Stomach smooth muscle (tissue), 2 donors: Measurements from ENCODE around the gene RPS19BP1.
"Not testable (repeated sequence)": the region's sequence is repeated elsewhere in the genome, so short reads cannot be mapped to it uniquely, and the experiment has no call there.

Experiments used
- H3K27ac ChIP-seq: one replicate; pipeline ENCODE4 v1.7.0; 2013; ENCODE audit warnings: mild to moderate bottlenecking, low read length, inconsistent platforms
- H3K27me3 ChIP-seq, 2 donors: one replicate each; pipeline ENCODE4 v1.7.0; 2013; ENCODE audit warnings: low read length in 2 of 2; ENCODE audit not compliant: insufficient read depth in 2 of 2, control insufficient read depth in 1 of 2
- H3K36me3 ChIP-seq, 2 donors: one replicate each; pipeline ENCODE4 v1.7.0; 2013; ENCODE audit warnings: low read length in 2 of 2; ENCODE audit not compliant: control insufficient read depth in 2 of 2, insufficient read depth in 2 of 2
- H3K4me1 ChIP-seq: one replicate; pipeline ENCODE4 v1.7.0; 2013; ENCODE audit warnings: low read length; ENCODE audit not compliant: control insufficient read depth, insufficient read depth
- H3K4me3 ChIP-seq, 2 donors: one replicate each; pipeline ENCODE4 v1.7.0; 2013; ENCODE audit warnings: low read length in 2 of 2
- H3K9ac ChIP-seq, 2 donors: one replicate each; pipeline ENCODE4 v1.7.0; 2013; ENCODE audit warnings: low read length in 2 of 2, mild to moderate bottlenecking in 1 of 2
- H3K9me3 ChIP-seq, 2 donors: one replicate each; pipeline ENCODE4 v1.7.0; 2013; ENCODE audit warnings: low read length in 2 of 2; ENCODE audit not compliant: control insufficient read depth in 2 of 2
- donor health status: healthy.
- donor health status: Pancreatic carcinoma.

The RPS19BP1 gene

GRCh38 chr22:39511226-39511625, 21.3 kb downstream of the RPS19BP1 start:
- H3K36me3 ChIP-seq = peaks cover 58 to 63% of the 10 kb centered on the region in 2 donors
- H3K27me3 ChIP-seq = no peaks in the 10 kb centered on the region
- H3K27ac ChIP-seq = no peak overlapping the region
- H3K4me3 ChIP-seq = no peak overlapping the region
- H3K9me3 ChIP-seq = no peaks in the 10 kb centered on the region
- no peak overlapping the region for H3K9ac ChIP-seq
- H3K4me1 ChIP-seq = peaks cover 8% of the 10 kb centered on the region

DNA sequence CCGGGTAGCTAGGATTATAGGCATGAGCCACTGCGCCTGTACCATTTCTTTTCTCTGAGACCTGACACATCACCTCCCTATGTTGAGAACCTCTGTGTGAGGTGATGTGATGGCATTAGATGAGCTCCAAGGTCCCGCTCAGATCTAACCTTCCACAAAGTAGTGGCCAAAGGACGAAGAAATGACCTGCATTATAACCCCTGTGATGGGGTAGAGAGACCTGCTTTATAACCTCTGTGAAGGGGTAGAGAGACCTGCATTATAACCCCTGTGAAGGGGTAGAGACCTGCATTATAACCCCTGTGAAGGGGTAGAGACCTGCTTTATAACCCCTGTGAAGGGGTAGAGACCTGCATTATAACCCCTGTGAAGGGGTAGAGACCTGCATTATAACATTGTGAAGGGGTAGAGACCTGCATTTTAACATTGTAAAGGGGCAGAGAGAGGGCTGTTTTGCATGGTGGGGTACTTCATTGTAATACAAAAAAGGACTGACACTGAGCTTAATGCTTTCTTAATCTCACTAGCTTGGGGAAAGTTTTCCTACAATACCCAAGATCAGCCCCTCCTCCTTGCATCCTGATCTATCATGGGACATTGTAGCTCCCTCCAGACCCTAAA, 21.9 kb downstream of the RPS19BP1 start:
- no peaks in the 10 kb centered on the region for H3K9me3 ChIP-seq
- H3K36me3 ChIP-seq = peaks cover 63 to 66% of the 10 kb centered on the region in 2 donors
- no peak overlapping the region for H3K4me3 ChIP-seq
- H3K27me3 ChIP-seq = no peaks in the 10 kb centered on the region
- no peak overlapping the region for H3K27ac ChIP-seq
- H3K9ac ChIP-seq = no peak overlapping the region
- peaks cover 13% of the 10 kb centered on the region for H3K4me1 ChIP-seq

DNA sequence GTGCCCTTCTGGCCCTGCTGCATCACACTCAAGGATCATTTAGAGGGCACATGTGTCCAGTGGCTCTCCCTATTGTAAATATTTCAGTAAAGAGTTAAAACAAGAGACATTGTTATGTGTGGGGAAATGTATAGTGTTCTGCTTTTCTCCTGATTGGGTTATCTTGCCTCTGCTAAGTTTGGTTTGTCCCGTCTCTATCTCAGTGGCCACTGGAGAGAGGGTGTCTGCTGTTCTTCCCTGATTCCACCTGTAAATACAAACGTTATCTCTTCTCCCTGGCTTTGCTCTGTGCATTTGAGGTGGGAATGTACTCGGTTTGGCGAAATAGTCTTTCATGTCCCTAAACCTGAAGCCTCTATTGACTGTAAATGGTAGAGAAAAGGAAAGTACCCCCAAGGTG, 24.2 kb downstream of the RPS19BP1 start:
- peaks cover 55 to 57% of the 10 kb centered on the region in 2 donors for H3K36me3 ChIP-seq

DNA sequence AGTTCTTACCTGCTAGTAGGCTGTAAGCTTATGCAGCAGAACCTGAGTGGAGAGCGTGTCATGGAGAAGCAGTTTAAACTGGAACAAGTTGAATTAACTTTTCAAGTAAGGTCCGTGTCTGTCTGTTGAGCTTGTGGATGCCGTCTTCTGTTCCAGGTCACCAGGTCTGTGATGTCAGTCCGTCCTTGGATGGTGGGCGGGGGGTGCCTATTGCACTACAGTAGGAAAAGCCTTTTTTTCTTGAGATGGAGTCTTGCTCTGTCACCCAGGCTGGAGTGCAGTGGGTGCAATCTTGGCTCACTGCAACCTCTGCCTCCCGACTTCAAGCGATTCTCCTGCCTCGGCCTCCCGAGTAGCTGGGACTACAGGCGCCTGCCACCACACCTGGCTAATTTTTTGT, 25.5 kb downstream of the RPS19BP1 start:
- Histone ChIP-seq H3K36me3 (peaks cover 48 to 49% of the 10 kb centered on the region in 2 donors), H3K4me1 (peaks cover 25% of the 10 kb centered on the region)
- not testable (repeated sequence) for H3K9ac ChIP-seq, H3K27ac ChIP-seq, H3K9me3 ChIP-seq, H3K4me3 ChIP-seq, H3K27me3 ChIP-seq

More for the DNA sequence above, 24.2 kb downstream of the RPS19BP1 start:
- no peak overlapping the region for H3K9ac ChIP-seq
- H3K4me1 ChIP-seq = peaks cover 18% of the 10 kb centered on the region
- no peaks in the 10 kb centered on the region for H3K27me3 ChIP-seq
- no peak overlapping the region for H3K27ac ChIP-seq
- H3K4me3 ChIP-seq = no peak overlapping the region
- no peaks in the 10 kb centered on the region for H3K9me3 ChIP-seq

DNA sequence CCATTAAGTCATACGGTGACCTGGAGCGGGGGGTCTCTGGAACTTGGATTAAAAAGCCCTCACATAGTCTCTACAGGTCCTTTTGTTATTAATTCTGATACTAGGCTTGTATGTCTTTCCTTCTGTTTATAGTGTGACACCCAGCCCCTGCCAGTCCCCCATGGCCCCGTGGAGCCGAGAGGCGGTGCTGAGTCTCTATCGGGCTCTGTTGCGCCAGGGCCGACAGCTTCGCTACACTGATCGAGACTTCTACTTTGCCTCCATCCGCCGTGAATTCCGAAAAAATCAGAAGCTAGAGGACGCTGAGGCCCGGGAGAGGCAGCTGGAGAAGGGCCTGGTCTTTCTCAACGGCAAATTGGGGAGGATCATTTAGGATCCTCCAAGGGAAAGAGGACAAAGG, 28.5 kb downstream of the RPS19BP1 start:
- Histone ChIP-seq H3K36me3 (peaks cover 33 to 36% of the 10 kb centered on the region in 2 donors), H3K4me1 (peaks cover 38% of the 10 kb centered on the region), H3K27me3 (no peaks in the 10 kb centered on the region), H3K9me3 (no peaks in the 10 kb centered on the region), H3K9ac (no peak overlapping the region), H3K27ac (no peak overlapping the region), H3K4me3 (no peak overlapping the region)

DNA sequence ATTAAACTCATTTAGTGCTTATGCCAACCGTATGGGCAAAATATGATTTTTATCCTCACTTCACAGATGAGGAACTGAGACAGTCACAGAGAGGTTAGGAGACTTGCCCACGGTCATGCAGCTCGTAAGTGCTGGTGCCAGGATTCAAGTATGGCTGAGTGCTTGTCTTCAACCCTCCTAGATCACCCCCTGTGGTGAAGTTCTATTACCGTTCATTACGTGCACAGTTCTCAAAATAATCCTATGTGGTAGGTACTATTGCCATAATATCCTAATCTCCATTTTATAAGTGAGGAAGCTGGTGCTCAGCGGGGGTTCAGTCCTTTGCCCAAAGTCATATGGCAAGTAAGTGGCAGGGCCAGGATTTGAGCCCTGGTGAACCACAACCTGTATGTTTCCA, 28.9 kb downstream of the RPS19BP1 start:
- no peak overlapping the region for H3K27ac ChIP-seq
- H3K4me1 ChIP-seq = peaks cover 38% of the 10 kb centered on the region
- peak overlapping the region in 1 of 2 donors; percentile 89 for H3K9ac ChIP-seq
- H3K27me3 ChIP-seq = no peaks in the 10 kb centered on the region
- peak overlapping the region; percentile 91 to 93 for H3K4me3 ChIP-seq
- H3K36me3 ChIP-seq = peaks cover 31 to 36% of the 10 kb centered on the region in 2 donors
- H3K9me3 ChIP-seq = no peaks in the 10 kb centered on the region

DNA sequence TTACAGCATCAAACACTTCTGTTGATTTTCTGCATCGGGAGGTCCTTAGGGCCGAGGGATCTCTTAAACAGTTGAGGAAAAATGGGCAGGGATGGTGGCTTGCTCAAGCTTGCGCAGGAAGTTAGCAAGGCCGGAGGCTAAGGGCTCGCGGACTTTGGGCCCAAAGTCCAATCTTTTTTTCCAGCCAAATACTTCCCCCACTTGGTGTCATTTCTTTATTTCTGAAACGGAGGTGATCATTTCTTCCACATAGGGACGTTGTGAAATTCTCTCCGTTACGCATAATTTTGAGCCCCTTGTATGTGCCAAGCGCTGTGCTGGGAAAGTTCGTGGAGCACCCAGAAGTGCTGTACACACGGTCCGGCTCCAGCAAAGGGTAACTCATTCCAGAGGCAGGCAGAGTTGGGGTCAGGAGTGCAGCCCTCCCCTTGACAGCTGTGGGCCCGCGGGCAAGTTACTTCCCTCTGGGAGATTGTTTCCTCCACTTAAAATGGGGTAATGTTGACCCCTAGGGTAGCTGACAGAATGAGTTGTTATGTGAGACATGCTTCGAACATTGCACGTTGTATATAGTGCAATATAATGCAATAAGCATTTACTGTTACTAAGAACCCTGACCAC, 29.6 kb downstream of the RPS19BP1 start:
- Histone ChIP-seq H3K9ac (peak overlapping the region; percentile 80 to 89), H3K4me3 (peak overlapping the region; percentile 91 to 93), H3K27ac (peak overlapping the region; percentile 78), H3K9me3 (no peaks in the 10 kb centered on the region), H3K36me3 (peaks cover 24 to 28% of the 10 kb centered on the region in 2 donors), H3K27me3 (no peaks in the 10 kb centered on the region), H3K4me1 (peaks cover 38% of the 10 kb centered on the region)

- H3K9ac ChIP-seq = peak within 1 kb of the TSS; percentile 84 to 89
- peak within 1 kb of the TSS; percentile 78 for H3K27ac ChIP-seq
- peaks cover 38% of the 10 kb centered on the region for H3K4me1 ChIP-seq
- H3K4me3 ChIP-seq = peak within 1 kb of the TSS; percentile 91 to 93
- H3K9me3 ChIP-seq = no peaks in the 10 kb centered on the region
- H3K27me3 ChIP-seq = no peaks in the 10 kb centered on the region
- H3K36me3 ChIP-seq = peaks cover 22 to 25% of the 10 kb centered on the region in 2 donors
Observed at GRCh38 chr22:39502109-39502788, 30.3 kb downstream of the RPS19BP1 start, which contains the start of gene MIEF1. Gene MIEF1 (plus strand): TSS chr22:39502290. CDS start chr22:39511295, 9,005 bp downstream.

GRCh38 chr22:39501644-39502108, 30.9 kb downstream of the RPS19BP1 start:
- Histone ChIP-seq H3K4me1 (peaks cover 38% of the 10 kb centered on the region), H3K27me3 (no peaks in the 10 kb centered on the region), H3K4me3 (peak overlapping the region; percentile 91 to 93), H3K27ac (peak overlapping the region; percentile 78), H3K9me3 (no peaks in the 10 kb centered on the region), H3K9ac (peak overlapping the region; percentile 84 to 89), H3K36me3 (peaks cover 18 to 21% of the 10 kb centered on the region in 2 donors)

DNA sequence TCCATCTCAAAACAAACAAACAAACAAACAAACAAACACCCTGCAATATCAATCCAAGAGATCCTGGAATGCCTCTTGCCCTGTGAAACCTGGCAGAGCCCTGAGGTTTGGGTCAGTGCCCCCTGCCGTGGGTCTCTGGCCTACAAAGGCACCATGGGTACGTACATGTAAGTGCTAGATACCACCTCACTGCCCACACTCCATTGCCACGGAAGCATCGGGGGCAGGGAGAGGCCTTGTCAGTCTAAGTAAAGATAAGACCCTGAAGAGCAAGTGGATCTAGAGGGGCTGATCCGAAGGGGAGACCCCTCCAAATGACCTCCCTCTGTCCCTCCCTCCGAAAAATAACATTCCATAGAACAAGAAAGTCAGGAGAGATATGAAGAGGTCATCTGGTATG, 32.4 kb downstream of the RPS19BP1 start:
- peaks cover 8% of the 10 kb centered on the region in 2 donors for H3K36me3 ChIP-seq
- H3K4me3 ChIP-seq = no peak overlapping the region
- no peaks in the 10 kb centered on the region for H3K9me3 ChIP-seq
- H3K9ac ChIP-seq = no peak overlapping the region
- H3K27me3 ChIP-seq = no peaks in the 10 kb centered on the region
- peaks cover 35% of the 10 kb centered on the region for H3K4me1 ChIP-seq
- H3K27ac ChIP-seq = no peak overlapping the region
